ENCODE data around the gene KIAA1328.

DNA sequence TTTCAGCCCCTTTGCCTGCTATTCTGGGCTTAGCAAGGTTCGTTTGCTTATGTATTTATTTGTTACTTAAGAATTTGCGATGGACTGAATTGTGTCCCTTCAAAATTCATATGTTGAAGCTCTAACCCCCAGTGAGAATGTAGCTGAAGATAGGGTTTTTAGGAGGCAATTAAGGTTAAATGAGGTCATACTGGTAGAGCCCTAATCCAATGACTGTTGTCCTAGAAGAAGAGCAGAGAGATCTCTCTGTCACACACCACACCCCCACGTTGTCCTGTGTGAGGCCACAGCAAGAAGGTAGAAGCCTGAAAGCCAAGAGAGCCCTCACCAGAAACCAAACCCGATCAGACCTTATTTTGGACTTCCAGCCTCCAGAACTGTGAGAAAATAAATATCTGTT lies 66.7 kb downstream of the KIAA1328 start:
- TF ChIP-seq, protein P1, sequence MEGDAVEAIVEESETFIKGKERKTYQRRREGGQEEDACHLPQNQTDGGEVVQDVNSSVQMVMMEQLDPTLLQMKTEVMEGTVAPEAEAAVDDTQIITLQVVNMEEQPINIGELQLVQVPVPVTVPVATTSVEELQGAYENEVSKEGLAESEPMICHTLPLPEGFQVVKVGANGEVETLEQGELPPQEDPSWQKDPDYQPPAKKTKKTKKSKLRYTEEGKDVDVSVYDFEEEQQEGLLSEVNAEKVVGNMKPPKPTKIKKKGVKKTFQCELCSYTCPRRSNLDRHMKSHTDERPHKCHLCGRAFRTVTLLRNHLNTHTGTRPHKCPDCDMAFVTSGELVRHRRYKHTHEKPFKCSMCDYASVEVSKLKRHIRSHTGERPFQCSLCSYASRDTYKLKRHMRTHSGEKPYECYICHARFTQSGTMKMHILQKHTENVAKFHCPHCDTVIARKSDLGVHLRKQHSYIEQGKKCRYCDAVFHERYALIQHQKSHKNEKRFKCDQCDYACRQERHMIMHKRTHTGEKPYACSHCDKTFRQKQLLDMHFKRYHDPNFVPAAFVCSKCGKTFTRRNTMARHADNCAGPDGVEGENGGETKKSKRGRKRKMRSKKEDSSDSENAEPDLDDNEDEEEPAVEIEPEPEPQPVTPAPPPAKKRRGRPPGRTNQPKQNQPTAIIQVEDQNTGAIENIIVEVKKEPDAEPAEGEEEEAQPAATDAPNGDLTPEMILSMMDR (IDR thresholded peaks at IDR 0.05), result no peak
- TF ChIP-seq POLR2A (IDR thresholded peaks at IDR 0.05) (no peak), EP300 (IDR thresholded peaks at IDR 0.05) (no peak)
